Breast epithelium (tissue), 3 donors: ENCODE measurements around the gene TMEM212.

Experiments
- CTCF ChIP-seq, 3 donors: fragments of 450-650 bp; IDR thresholded peaks; one replicate each; pipeline ENCODE4 v1.5.1; 2016 to 2017; ENCODE audit warnings: antibody characterized with exemption in 3 of 3, mild to moderate bottlenecking in 3 of 3, moderate library complexity in 3 of 3
- POLR2AphosphoS5 ChIP-seq, 3 donors: sonication (generic); formaldehyde crosslinking; IDR thresholded peaks; one replicate each; pipeline ENCODE4 v1.6.1; 2017; ENCODE audit warnings: antibody characterized with exemption in 3 of 3

- TF ChIP-seq CTCF (IDR thresholded peaks at IDR 0.05) = no peak
- TF ChIP-seq POLR2AphosphoS5 (IDR thresholded peaks at IDR 0.05) = no peak
Observed at GRCh38 chr3:171832989-171833388, 10.2 kb upstream of the TMEM212 start.
